Mononuclear cell (primary cell): ENCODE measurements around the gene DCAF5. TPM values are rescaled to one million over a fixed set of nuclear protein-coding genes. Genes with fewer than 3 reads are reported as not detected.

Source experiments
- H3K27me3 ChIP-seq: 2 replicates; pipeline ENCODE4 v1.6.0; 2011; ENCODE audit warnings: low read length, control low read depth; ENCODE audit not compliant: insufficient read depth
- H3K4me1 ChIP-seq: 2 replicates; pipeline ENCODE4 v1.5.1; 2011; ENCODE audit warnings: mild to moderate bottlenecking, low read length, control low read depth; ENCODE audit not compliant: insufficient read depth
- H3K4me3 ChIP-seq: 2 replicates; pipeline ENCODE4 v1.5.1; 2011; ENCODE audit warnings: mild to moderate bottlenecking, low read length, moderate library complexity
- H3K9me3 ChIP-seq: 2 replicates; pipeline ENCODE4 v1.5.1; 2011; ENCODE audit warnings: low read depth, mild to moderate bottlenecking, control low read depth, low read length
- total RNA-seq: library from RNA; depleted of rRNA; stranded (reverse); fragments of >200 nt; gene quantifications from one replicate; pipeline ENCODE4 v1.2.3, GENCODE V29; 2012

DCAF5 gene
- total RNA-seq, 1 donor: 42.2 TPM

DNA sequence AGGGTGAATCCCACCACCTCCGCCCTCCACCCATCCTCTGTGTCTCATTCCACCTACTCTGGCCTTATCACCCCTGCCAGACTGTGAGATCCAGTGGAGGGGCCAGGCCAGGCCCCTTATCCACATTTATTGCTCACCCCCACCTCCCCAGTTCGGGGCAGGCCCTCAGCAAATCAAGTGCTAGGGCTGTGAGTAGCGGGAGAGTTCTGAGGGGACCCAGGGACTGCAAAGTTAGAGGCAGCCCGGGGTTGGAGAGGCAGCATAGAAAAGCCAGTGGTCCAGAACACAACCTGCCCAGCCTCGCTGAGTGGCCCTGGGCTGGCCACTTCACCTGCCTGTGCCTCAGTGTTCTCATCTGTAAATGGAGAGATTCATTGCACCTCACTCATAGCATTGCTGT lies 146.6 kb downstream of the DCAF5 start:
- Histone ChIP-seq H3K27me3 (no peaks in the 10 kb centered on the region), H3K4me3 (no peak overlapping the region), H3K9me3 (no peaks in the 10 kb centered on the region), H3K4me1 (no peaks in the 10 kb centered on the region)

DNA sequence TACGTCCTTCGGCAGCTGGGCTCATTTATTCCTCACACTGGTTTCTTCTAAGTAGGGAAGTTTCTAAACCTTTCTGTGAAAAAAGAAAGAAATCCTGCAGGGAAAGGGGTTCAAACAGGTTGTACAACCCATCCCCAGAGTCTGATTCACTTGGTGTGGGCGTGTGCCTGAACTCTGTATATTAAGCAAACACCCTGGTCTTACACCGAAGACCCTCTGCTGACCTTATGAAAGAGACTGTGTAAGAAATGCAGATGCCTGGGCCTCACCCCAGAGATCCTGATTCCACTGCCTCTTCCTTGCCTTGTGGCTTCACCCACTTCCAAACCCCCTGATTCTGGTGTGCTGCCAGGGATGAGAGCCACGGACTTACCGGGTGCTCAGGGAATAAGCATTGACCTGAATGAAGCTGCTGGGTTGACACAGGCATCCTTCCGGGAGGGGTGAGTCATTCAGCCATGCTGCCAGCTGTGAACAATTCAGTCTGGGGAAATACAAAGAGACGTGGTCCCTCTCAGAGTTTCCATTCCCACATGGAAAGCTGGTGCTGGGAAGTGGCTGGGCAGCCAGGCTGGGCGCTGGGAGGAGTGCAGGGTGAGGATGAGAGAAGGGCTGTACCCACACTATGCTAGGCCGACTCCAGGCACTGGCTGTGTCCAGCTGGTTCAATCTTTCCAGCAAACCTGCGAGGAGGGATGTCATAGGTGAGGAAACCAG lies 147.3 kb downstream of the DCAF5 start:
- H3K4me1 ChIP-seq: no peaks in the 10 kb centered on the region
- H3K27me3 ChIP-seq: no peaks in the 10 kb centered on the region
- H3K4me3 ChIP-seq: no peak overlapping the region
- H3K9me3 ChIP-seq: no peaks in the 10 kb centered on the region

DNA sequence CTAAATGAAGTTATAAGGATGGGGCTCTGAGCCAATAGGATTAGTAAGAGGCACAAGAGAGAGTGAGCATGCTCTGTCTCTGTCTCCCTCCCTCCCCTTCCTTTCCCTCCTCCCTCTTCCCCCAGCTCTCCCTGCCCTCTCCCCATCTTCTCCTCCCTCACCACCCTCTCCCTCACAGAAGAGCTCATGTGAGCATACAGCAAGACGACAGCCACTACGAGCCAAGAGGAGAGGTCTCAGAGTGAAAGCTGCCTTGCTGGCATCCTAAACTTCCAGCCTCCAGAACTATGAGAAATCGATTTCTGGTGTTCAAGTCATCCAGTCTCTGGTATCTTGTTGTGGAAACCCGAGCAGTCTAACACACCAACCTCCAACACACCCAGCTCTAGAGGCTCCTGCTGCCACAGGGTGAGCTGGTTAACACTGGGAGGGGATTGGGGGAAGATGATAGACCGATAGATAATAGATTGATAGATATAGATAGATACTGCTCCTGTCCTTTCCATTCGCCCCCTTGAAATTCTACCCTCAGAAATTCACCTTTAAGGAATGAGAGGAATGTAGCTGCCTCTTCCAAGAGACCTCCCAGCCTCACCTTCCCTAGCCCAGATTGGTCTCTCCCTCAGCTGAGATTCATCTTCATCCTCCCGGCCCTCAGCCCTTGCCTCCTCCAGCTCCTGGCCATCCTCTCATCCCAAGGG lies 148.0 kb downstream of the DCAF5 start:
- Histone ChIP-seq H3K4me3 (no peak overlapping the region), H3K4me1 (no peaks in the 10 kb centered on the region), H3K27me3 (no peaks in the 10 kb centered on the region), H3K9me3 (no peaks in the 10 kb centered on the region)

DNA sequence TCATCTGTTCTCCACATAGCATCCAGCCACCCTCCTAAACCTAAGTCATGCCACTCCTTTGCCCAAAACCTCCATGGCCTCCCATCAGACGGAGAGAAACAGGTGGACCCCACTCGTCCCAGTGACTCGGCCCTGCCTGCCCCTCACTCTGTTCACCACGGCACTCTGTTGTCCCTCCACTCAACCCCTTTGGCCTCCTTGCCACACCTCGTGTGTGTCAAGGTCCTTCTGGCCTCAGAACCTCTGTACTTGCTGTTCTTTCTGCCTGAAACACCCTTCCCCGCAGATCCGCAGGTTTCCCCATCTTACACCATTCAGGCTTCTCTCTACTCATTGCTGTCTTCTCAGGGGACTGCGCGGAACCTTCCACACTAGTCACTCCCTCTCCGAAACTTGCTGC lies 149.3 kb downstream of the DCAF5 start:
- Histone ChIP-seq H3K4me1 (no peaks in the 10 kb centered on the region), H3K4me3 (no peak overlapping the region), H3K9me3 (no peaks in the 10 kb centered on the region), H3K27me3 (no peaks in the 10 kb centered on the region)

DNA sequence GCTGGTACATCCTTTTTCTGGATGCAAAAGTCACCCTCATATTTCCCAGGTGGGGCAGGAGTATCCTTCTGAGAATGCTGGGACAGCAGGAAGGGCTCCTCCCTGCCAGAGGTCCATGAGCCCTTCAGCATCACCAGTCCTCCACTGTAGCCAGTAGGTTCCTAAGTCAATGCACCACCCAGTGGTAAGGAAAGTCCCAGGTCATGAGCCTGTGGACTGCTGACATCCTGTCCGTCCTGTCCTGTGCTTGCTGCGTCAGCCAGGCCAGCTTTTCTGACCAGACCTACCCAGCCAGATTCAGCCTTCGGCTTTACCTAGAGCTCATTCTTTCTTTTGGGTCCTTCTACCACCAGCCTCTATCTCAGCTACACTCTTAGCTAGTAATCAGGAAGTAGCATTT lies 150.8 kb downstream of the DCAF5 start:
- no peaks in the 10 kb centered on the region for H3K4me1 ChIP-seq
- no peak overlapping the region for H3K4me3 ChIP-seq
- no peaks in the 10 kb centered on the region for H3K27me3 ChIP-seq
- H3K9me3 ChIP-seq: no peaks in the 10 kb centered on the region

DNA sequence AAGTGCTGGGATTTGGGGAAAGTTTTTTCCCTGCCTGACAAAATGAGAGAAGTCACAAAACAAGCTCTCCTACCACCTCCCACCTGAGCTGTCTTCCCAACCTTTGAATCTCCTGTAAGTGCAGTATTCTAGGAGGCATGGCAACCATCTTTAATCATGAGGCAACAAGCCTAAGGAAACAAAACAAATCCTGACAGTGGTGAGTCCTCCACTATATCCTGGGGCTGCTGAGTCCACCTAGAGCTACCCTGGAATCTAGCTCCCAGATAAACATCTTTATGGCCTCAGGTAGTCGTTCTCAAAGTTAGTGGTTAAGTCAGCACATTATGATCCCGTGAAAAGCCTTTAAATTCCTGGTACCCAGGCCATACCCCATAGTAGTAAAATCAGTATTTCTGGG lies 151.5 kb downstream of the DCAF5 start:
- no peak overlapping the region for H3K4me3 ChIP-seq
- no peaks in the 10 kb centered on the region for H3K27me3 ChIP-seq
- H3K4me1 ChIP-seq: no peaks in the 10 kb centered on the region
- no peaks in the 10 kb centered on the region for H3K9me3 ChIP-seq

Other genes starting within 250 kb of the DCAF5 start
- 80.8 TPM for gene ACTN1, start 173.8 kb downstream of the DCAF5 start, total RNA-seq
- 2.9 TPM for gene EXD2, start 38.4 kb upstream of the DCAF5 start, total RNA-seq
- gene GALNT16, start 107.0 kb upstream of the DCAF5 start, total RNA-seq: not detected
- gene ERH, start 245.2 kb upstream of the DCAF5 start, total RNA-seq: 61.7 TPM
- 37.2 TPM for gene SLC39A9, start 245.6 kb upstream of the DCAF5 start, total RNA-seq